Measurements from ENCODE around the gene RPS6KB2. TPM values are rescaled to one million over a fixed set of nuclear protein-coding genes. Genes with fewer than 3 reads are reported as not detected.

RPS6KB2 gene
- total and polyA plus RNA-seq, 10 of the 15 experiments (the other 5 are each of a cell fraction or from before 2014, with no cell fraction given) = 0.39 to 101 (median 58.4) TPM

GRCh38 chr11:67420646-67421429 is 7.5 kb upstream of the RPS6KB2 start (continued):
- TF ChIP-seq, protein P1, sequence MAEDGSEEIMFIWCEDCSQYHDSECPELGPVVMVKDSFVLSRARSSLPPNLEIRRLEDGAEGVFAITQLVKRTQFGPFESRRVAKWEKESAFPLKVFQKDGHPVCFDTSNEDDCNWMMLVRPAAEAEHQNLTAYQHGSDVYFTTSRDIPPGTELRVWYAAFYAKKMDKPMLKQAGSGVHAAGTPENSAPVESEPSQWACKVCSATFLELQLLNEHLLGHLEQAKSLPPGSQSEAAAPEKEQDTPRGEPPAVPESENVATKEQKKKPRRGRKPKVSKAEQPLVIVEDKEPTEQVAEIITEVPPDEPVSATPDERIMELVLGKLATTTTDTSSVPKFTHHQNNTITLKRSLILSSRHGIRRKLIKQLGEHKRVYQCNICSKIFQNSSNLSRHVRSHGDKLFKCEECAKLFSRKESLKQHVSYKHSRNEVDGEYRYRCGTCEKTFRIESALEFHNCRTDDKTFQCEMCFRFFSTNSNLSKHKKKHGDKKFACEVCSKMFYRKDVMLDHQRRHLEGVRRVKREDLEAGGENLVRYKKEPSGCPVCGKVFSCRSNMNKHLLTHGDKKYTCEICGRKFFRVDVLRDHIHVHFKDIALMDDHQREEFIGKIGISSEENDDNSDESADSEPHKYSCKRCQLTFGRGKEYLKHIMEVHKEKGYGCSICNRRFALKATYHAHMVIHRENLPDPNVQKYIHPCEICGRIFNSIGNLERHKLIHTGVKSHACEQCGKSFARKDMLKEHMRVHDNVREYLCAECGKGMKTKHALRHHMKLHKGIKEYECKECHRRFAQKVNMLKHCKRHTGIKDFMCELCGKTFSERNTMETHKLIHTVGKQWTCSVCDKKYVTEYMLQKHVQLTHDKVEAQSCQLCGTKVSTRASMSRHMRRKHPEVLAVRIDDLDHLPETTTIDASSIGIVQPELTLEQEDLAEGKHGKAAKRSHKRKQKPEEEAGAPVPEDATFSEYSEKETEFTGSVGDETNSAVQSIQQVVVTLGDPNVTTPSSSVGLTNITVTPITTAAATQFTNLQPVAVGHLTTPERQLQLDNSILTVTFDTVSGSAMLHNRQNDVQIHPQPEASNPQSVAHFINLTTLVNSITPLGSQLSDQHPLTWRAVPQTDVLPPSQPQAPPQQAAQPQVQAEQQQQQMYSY (CRISPR knock-in tag; IDR thresholded peaks at IDR 0.05) = no peak
- no peak for TF ChIP-seq POLR2AphosphoS5 (IDR thresholded peaks at IDR 0.05; ENCODE audit: low read length)
- TF ChIP-seq MEF2A (IDR thresholded peaks at IDR 0.05; ENCODE audit: insufficient read depth, low read depth, low read length) = no peak
- no peak for TF ChIP-seq SIX5 (IDR thresholded peaks at IDR 0.05; ENCODE audit: low read depth, low read length, severe bottlenecking)
- no peak for TF ChIP-seq HDAC6 (IDR thresholded peaks at IDR 0.05; ENCODE audit: unreplicated experiment)
- no peak for TF ChIP-seq RCOR1 (conservative IDR thresholded peaks at IDR 0.05; ENCODE audit: low read depth, low read length)
- peak; percentile 90 for TF ChIP-seq TCF3 (IDR thresholded peaks at IDR 0.05; ENCODE audit: borderline replicate concordance, insufficient read depth, low read depth, low read length)
- TF ChIP-seq, protein P2, sequence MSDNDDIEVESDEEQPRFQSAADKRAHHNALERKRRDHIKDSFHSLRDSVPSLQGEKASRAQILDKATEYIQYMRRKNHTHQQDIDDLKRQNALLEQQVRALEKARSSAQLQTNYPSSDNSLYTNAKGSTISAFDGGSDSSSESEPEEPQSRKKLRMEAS (IDR thresholded peaks at IDR 0.05; ENCODE audit: low read depth, low read length) = peak; percentile 35; the same call in 1 of the 2 replicates
- peak; percentile 94 for TF ChIP-seq NR2F1 (conservative IDR thresholded peaks at IDR 0.05)
- peak; percentile 75; the same call in 1 of the 2 replicates for TF ChIP-seq MXI1 (IDR thresholded peaks at IDR 0.05; ENCODE audit: low read depth, low read length)
- TF ChIP-seq BACH1 (IDR thresholded peaks at IDR 0.05; ENCODE audit: borderline replicate concordance) = peak; percentile 59; the same call in 1 of the 2 replicates
- no peak for TF ChIP-seq ETV6 (conservative IDR thresholded peaks at IDR 0.05 in 1 of 2, IDR thresholded peaks at IDR 0.05 in 1 of 2; ENCODE audit: borderline replicate concordance in 1 of 2, low read depth in 1 of 2)
- TF ChIP-seq MLLT1 (IDR thresholded peaks at IDR 0.05) = no peak
- TF ChIP-seq KDM1A (IDR thresholded peaks at IDR 0.05; ENCODE audit: borderline replicate concordance) = no peak
- TF ChIP-seq RAD51 (IDR thresholded peaks at IDR 0.05) = no peak
- TF ChIP-seq CBX5 (IDR thresholded peaks at IDR 0.05; ENCODE audit: low read depth) = no peak
- no peak for TF ChIP-seq HDGF (IDR thresholded peaks at IDR 0.05)
- TF ChIP-seq ZNF24 (IDR thresholded peaks at IDR 0.05) = 0 out of 2 replicates have a peak, but pooled peaks have one; percentile 41
- TF ChIP-seq MYC (IDR thresholded peaks at IDR 0.05; ENCODE audit: insufficient read depth, insufficient read length, insufficient replicate concordance, low read length, severe bottlenecking) = no peak
- TF ChIP-seq IRF5 (IDR thresholded peaks at IDR 0.05; ENCODE audit: borderline replicate concordance) = no peak
- TF ChIP-seq GABPA (IDR thresholded peaks at IDR 0.05; ENCODE audit: low read depth) = no peak
- no peak for TF ChIP-seq ASH2L (IDR thresholded peaks at IDR 0.05; ENCODE audit: borderline replicate concordance, low read depth)
- 0 out of 2 replicates have a peak, but pooled peaks have one; percentile 7 for TF ChIP-seq CHD2 (IDR thresholded peaks at IDR 0.05; ENCODE audit: borderline replicate concordance, low read depth, low read length)
- TF ChIP-seq ZNF217 (IDR thresholded peaks at IDR 0.05) = peak; percentile 45; the same call in 1 of the 2 replicates
